ENCODE measurements around the gene CSNK1G3. TPM values are rescaled to one million over a fixed set of nuclear protein-coding genes. Genes with fewer than 3 reads are reported as not detected.

Gene CSNK1G3
- total RNA-seq, 1 donor from 2014 or later = 28.5 TPM

- TF ChIP-seq, protein P1, sequence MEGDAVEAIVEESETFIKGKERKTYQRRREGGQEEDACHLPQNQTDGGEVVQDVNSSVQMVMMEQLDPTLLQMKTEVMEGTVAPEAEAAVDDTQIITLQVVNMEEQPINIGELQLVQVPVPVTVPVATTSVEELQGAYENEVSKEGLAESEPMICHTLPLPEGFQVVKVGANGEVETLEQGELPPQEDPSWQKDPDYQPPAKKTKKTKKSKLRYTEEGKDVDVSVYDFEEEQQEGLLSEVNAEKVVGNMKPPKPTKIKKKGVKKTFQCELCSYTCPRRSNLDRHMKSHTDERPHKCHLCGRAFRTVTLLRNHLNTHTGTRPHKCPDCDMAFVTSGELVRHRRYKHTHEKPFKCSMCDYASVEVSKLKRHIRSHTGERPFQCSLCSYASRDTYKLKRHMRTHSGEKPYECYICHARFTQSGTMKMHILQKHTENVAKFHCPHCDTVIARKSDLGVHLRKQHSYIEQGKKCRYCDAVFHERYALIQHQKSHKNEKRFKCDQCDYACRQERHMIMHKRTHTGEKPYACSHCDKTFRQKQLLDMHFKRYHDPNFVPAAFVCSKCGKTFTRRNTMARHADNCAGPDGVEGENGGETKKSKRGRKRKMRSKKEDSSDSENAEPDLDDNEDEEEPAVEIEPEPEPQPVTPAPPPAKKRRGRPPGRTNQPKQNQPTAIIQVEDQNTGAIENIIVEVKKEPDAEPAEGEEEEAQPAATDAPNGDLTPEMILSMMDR (IDR thresholded peaks at IDR 0.05) = no peak
- intact Hi-C loops (cut with DNase I) = loop anchor here (5.0 to 10.0 kb wide), 4 partner anchors 93 to 1550 kb away; partner anchors contain the start of genes SNX2, SNX24 and SRFBP1
Measured at GRCh38 chr5:123514615-123515355, 2.8 kb downstream of the CSNK1G3 start.

GRCh38 chr5:123515904-123516303 is 3.9 kb downstream of the CSNK1G3 start:
- TF ChIP-seq, protein P1 (IDR thresholded peaks at IDR 0.05) = no peak
- Histone ChIP-seq H3K9me3 (no peaks in the 10 kb centered on the region), H3K36me3 (no peaks in the 10 kb centered on the region), H3K4me1 (peaks cover 0 to 5% of the 10 kb centered on the region in 2 donors), H3K27me3 (no peaks in the 10 kb centered on the region), H3K4me3 (no peak overlapping the region), H3K27ac (no peak overlapping the region)
- DNase-seq (ENCODE audit: low spot score in 2 of 2) = no peak
- intact Hi-C loops (cut with DNase I) = loop anchor here (10.0 kb wide), 2 partner anchors 741 to 1551 kb away; partner anchors contain the start of genes SNX2 and SRFBP1

More at GRCh38 chr5:123514615-123515355, 2.8 kb downstream of the CSNK1G3 start:
- DNase-seq (ENCODE audit: low spot score in 2 of 2) = no peak
- Histone ChIP-seq H3K27ac (no peak overlapping the region), H3K4me3 (no peak overlapping the region), H3K27me3 (no peaks in the 10 kb centered on the region), H3K36me3 (no peaks in the 10 kb centered on the region), H3K4me1 (peaks cover 0 to 8% of the 10 kb centered on the region in 2 donors), H3K9me3 (no peaks in the 10 kb centered on the region)

DNA sequence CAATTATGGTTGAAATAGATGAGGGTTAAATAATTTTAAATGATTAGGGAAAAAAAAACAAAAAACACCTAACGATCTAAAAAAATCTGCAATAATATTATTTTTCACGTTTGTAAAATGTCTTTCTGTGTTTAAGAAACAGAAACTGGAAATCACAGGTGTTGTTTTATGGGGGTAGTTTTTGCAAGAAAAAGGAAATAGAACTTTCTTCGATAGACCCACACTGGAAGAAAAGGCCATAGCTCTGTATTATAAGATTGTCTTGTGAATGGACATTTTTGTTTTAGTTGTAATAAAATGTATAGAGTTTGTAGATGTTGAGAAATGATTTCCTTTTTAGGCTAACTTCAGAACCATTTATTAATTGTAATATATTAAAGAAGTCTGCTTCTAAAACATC is 5.5 kb downstream of the CSNK1G3 start:
- no peak for DNase-seq (ENCODE audit: low spot score in 2 of 2)
- Histone ChIP-seq H3K27me3 (no peaks in the 10 kb centered on the region), H3K36me3 (no peaks in the 10 kb centered on the region), H3K27ac (no peak overlapping the region), H3K4me3 (no peak overlapping the region), H3K4me1 (peaks cover 0 to 5% of the 10 kb centered on the region in 2 donors), H3K9me3 (no peaks in the 10 kb centered on the region)
- intact Hi-C loops (cut with DNase I) = loop anchor here (10.0 kb wide), 2 partner anchors 743 to 1553 kb away; partner anchors contain the start of genes SNX2 and SRFBP1
- TF ChIP-seq, protein P1 (IDR thresholded peaks at IDR 0.05) = no peak

- intact Hi-C loops (cut with DNase I) = loop anchor here (10.0 kb wide), 2 partner anchors 743 to 1553 kb away; partner anchors contain the start of genes SNX2 and SRFBP1
Measured at GRCh38 chr5:123518111-123518510, 6.1 kb downstream of the CSNK1G3 start.

DNA sequence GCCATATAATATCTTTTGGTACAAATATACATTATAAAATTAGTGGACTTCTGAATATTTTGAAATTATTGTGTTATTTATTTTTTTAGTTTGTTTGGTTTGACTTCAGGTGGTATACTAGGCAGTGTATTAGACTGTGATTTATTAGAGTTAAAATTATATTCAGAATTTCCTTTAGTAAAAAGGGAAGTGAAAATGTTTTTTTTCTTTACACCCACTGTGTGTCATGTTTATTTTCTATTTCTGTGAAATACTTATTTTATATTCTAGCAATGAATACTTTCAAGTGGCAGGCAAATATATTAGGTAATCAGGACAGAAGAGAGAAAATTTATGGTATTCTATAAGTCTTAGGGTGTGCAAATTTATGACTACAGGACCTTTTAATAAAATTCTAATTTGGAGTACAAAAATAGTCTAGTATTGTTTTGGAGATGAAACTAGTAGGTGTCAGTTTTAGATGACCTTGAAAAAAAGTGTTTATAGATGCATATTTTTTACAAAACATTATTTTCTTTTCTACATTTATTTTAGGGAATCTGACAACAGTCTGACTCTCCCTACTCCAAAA is 8.8 kb downstream of the CSNK1G3 start:
- no peak for DNase-seq (ENCODE audit: low spot score in 2 of 2)
- Histone ChIP-seq H3K4me1 (peaks cover 0 to 13% of the 10 kb centered on the region in 2 donors), H3K9me3 (no peaks in the 10 kb centered on the region), H3K27me3 (no peaks in the 10 kb centered on the region), H3K36me3 (no peaks in the 10 kb centered on the region), H3K27ac (no peak overlapping the region), H3K4me3 (no peak overlapping the region)
- TF ChIP-seq, protein P1 (IDR thresholded peaks at IDR 0.05) = no peak
- intact Hi-C loops (cut with DNase I) = no loop called here

More at GRCh38 chr5:123518111-123518510, 6.1 kb downstream of the CSNK1G3 start:
- H3K4me3 ChIP-seq = no peak overlapping the region
- peaks cover 0 to 5% of the 10 kb centered on the region in 2 donors for H3K4me1 ChIP-seq
- no peaks in the 10 kb centered on the region for H3K36me3 ChIP-seq
- H3K9me3 ChIP-seq = no peaks in the 10 kb centered on the region
- no peak for DNase-seq (ENCODE audit: low spot score in 2 of 2)
- TF ChIP-seq, protein P1 (IDR thresholded peaks at IDR 0.05) = no peak
- no peaks in the 10 kb centered on the region for H3K27me3 ChIP-seq
- no peak overlapping the region for H3K27ac ChIP-seq

Measured in ascending aorta (tissue), 2 donors.